ENCODE results near the gene MAOA.
"Not testable (repeated sequence)": the region's sequence is repeated elsewhere in the genome, so short reads cannot be mapped to it uniquely, and the experiment has no call there.

The MAOA gene

GRCh38 chrX:43717161-43717560, 61.1 kb downstream of the MAOA start:
- no peak for DNase-seq (ENCODE audit: low spot score)

- DNase-seq (ENCODE audit: low spot score) = no peak
These were observed 62.0 kb downstream of the MAOA start for GRCh38 chrX:43718081-43718480.

- no peak for DNase-seq (ENCODE audit: low spot score)
These were observed 62.4 kb downstream of the MAOA start for GRCh38 chrX:43718546-43718945.

- DNase-seq (ENCODE audit: low spot score) = no peak
These were observed 62.9 kb downstream of the MAOA start for GRCh38 chrX:43718956-43719355.

GRCh38 chrX:43720082-43720481, 64.0 kb downstream of the MAOA start:
- DNase-seq (ENCODE audit: low spot score) = no peak

- no peak for DNase-seq (ENCODE audit: low spot score)
These were observed 64.9 kb downstream of the MAOA start for GRCh38 chrX:43720961-43721360.

- not testable (repeated sequence) for DNase-seq (ENCODE audit: low spot score)
These were observed 69.1 kb downstream of the MAOA start for GRCh38 chrX:43725227-43725626.

GRCh38 chrX:43727254-43727653, 71.2 kb downstream of the MAOA start:
- DNase-seq (ENCODE audit: low spot score) = not testable (repeated sequence)

- DNase-seq (ENCODE audit: low spot score) = no peak
These were observed 71.9 kb downstream of the MAOA start for GRCh38 chrX:43728002-43728401.

GRCh38 chrX:43728966-43729365, 72.9 kb downstream of the MAOA start:
- DNase-seq (ENCODE audit: low spot score) = no peak

GRCh38 chrX:43731086-43731485, 75.0 kb downstream of the MAOA start:
- no peak for DNase-seq (ENCODE audit: low spot score)

GRCh38 chrX:43733699-43734098, 77.6 kb downstream of the MAOA start:
- no peak for DNase-seq (ENCODE audit: low spot score)

GRCh38 chrX:43734444-43734843, 78.3 kb downstream of the MAOA start:
- DNase-seq (ENCODE audit: low spot score) = no peak

GRCh38 chrX:43735534-43735933, 79.4 kb downstream of the MAOA start:
- no peak for DNase-seq (ENCODE audit: low spot score)

GRCh38 chrX:43735957-43736356, 79.9 kb downstream of the MAOA start:
- no peak for DNase-seq (ENCODE audit: low spot score)

GRCh38 chrX:43741843-43742573, 85.9 kb downstream of the MAOA start:
- DNase-seq (ENCODE audit: low spot score) = no peak

- no peak for DNase-seq (ENCODE audit: low spot score)
These were observed 87.2 kb downstream of the MAOA start for GRCh38 chrX:43743100-43743822.

GRCh38 chrX:43744284-43744683, 88.2 kb downstream of the MAOA start:
- DNase-seq (ENCODE audit: low spot score) = no peak

- no peak for DNase-seq (ENCODE audit: low spot score)
These were observed 90.0 kb downstream of the MAOA start for GRCh38 chrX:43745938-43746721.

GRCh38 chrX:43747476-43747875, 91.4 kb downstream of the MAOA start:
- no peak for DNase-seq (ENCODE audit: low spot score)

GRCh38 chrX:43750248-43750676, 94.2 kb downstream of the MAOA start:
- DNase-seq (ENCODE audit: low spot score) = peak; percentile 47

GRCh38 chrX:43753637-43754036, 97.5 kb downstream of the MAOA start:
- DNase-seq (ENCODE audit: low spot score) = no peak

GRCh38 chrX:43756076-43756475, 100.0 kb downstream of the MAOA start:
- no peak for DNase-seq (ENCODE audit: low spot score)
